8988T (cell line): Measurements from ENCODE around the gene SH3RF2.
"Not testable (repeated sequence)": the region's sequence is repeated elsewhere in the genome, so short reads cannot be mapped to it uniquely, and the experiment has no call there.

ENCODE experiments used
- DNase-seq: peaks from one replicate; pipeline ENCODE4 v3.0.0; 2011

The SH3RF2 gene

DNA sequence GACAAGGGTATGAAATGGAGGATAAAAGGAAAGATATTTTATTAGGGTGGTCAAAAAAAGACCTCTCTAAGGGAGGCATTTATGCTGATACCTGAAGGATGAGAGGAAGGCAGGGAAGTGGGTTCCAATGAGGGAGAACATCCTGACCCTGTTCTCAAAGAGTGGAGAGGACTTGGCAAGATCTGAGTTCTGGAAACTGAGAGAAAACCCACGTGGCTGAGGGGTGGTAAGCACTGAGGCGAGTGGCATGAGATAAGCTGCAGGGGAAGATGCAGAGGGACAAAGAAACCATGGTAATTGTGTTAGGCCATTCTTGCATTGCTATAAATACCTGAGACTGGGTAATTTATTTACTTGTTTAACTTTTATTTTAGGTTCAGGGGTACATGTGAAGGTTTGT lies 16.8 kb downstream of the SH3RF2 start:
- no peak for DNase-seq

DNA sequence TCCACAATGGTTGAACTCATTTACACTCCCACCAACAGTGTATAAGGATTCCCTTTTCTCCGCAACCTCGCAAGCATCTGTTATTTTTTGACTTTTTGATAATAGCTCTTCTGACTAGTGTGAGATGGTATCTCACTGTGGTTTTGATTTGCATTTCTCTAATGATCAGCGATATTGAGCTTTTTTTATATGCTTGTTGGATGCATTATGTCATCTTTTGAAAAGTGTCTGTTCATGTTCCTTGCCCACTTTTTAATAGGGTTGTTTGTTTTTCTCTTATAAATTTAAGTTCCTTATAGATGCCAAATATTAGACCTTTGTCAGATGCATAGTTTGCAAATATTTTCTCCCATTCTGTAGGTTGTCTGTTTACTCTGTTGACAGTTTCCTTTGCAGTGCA lies 17.8 kb downstream of the SH3RF2 start:
- DNase-seq: not testable (repeated sequence)

- no peak for DNase-seq
These were observed 21.0 kb downstream of the SH3RF2 start for GRCh38 chr5:145957388-145957787.

DNA sequence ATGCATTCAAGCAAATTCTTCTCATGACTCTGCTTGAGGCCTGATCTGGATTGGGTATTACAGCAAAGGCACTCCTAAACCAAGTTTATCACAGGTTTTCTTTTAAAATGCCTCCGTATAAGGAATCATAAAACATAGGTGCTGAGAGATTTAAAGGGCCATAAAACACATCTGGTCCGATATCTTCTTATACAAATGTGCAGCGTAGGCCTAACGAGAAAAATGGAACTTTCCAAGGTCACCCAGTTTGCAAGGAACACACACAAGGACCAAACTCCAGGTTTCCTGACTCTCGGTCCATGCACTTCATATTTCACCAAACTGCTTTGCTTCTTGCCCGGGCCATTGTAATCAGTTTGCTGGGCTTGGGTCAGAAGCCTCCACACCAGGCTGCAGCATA lies 22.1 kb downstream of the SH3RF2 start:
- DNase-seq: no peak

GRCh38 chr5:145960166-145960565 lies 23.8 kb downstream of the SH3RF2 start:
- no peak for DNase-seq

DNA sequence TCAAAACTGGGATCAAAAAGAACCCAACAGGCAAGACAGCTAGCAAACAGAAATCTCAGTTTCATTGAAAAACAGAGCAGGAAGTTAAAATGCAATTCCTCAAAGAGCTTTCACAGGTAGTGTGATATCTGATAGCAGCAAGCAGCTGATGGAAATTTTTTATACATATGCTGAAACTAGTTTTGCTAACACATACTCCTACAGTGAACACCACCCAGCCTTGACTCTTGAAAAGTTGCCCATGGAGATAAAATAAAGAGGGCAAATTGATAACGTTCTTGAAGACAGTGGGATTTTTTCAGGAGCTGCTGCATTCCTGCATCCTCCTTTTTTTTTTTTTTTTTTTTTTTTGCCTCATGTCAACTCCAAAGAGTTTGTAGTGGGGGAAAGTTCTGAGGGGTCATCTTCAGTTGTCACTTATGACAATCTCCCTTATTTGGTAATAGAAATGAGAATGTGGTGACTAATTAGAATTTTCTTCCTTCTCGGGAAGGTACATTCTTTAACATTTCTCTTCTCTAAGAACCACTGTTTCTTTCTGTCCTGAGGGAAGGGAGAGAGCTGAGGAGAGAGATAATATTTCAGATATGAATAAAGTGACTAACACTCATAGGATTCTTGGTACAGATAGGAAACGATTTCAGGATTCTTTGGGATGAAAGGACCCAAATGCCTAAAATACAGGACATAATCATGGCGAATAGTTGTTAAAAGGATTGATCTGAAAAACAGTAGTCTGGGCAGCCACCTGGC lies 24.6 kb downstream of the SH3RF2 start:
- DNase-seq: no peak

DNA sequence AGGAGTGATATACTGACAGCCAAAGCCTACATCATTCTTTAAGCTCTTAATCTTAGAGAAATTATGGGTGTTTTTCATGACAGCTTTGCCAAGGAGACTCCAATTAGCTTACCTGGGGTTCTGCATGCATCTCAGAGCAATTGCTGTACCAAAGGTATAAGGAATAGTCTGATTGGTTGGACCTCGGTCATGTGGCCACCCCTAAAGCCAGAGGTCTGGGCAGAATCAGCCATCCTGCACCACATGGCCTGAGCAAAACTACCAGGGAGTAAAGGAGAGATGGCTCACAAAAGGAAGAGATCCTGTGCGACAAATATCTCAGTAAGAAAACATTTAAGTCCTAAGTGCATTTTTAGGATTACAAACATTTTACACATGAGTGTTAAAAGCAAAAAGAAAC lies 25.6 kb downstream of the SH3RF2 start:
- no peak for DNase-seq

DNA sequence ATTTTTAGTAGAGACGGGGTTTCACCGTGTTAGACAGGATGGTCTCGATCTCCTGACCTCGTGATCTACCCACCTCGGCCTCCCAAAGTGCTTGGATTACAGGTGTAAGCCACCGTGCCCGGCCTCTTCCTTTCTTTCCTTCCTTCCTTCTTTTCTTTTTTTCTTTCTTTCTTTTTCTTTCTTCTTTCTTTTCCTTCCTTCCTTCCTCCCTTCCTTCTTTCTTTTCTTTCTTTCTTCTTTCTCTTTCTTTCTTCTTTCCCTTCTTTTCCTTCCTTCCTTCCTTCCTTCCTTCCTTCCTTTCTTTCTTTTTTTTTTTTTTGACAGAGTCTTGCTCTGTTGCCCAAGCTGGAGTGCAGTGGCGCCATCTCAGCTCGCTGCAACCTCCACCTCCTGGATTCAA lies 27.6 kb downstream of the SH3RF2 start:
- not testable (repeated sequence) for DNase-seq

DNA sequence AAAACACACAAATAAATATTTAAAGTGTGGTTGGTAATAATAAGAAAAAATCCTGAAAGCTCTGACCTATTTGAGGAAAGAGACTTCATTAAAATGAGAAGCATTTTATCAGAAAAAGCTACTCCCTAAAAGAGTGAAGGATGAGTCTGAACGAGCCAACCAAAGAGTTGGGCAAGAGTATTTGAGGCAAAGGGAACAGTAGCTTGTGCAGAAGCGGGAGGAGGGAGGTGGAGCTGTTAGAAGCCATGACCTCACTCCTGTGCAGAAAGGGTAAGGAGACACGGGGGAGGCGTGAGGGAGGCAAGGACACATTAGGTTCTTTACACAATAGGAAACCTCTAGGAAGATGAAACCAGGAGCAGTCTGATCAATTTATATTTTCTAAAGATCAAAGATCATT lies 29.4 kb downstream of the SH3RF2 start:
- DNase-seq: no peak

- no peak for DNase-seq
These were observed 30.9 kb downstream of the SH3RF2 start for GRCh38 chr5:145967296-145967695.

DNA sequence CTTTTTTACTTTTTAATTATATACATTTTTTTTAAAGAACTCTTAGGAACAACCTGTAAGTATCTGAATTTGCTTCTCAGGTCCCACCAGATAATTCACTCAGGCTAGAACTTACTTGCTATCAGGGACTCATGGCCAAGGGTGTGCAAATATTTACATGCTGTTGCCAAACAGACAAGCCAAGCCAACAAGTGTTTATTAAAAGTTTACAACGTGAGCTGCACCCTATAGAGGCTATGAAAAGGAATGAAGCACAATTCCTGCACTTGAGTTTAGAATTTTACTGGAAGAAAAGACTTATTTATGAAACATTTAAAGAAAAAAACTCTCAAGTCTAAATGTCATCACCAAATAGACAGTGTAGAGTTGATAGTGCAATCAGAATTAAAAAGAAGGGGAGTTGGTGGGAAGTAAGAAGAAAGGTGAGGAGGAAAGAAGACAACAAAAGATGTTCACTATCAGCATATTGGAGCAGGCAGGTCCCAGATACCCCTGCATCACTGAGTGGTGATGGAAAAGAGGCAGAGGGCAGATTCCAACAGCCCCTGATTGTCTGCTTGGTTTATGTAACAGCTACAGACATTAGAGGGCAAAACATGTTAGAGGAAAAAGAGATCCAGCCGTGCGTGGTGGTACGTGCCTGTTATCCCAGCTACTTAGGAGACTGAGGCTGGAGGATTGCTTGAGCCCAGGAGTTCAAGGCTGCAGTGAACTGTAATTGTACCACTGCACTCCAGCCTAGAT lies 32.8 kb downstream of the SH3RF2 start:
- no peak for DNase-seq

DNA sequence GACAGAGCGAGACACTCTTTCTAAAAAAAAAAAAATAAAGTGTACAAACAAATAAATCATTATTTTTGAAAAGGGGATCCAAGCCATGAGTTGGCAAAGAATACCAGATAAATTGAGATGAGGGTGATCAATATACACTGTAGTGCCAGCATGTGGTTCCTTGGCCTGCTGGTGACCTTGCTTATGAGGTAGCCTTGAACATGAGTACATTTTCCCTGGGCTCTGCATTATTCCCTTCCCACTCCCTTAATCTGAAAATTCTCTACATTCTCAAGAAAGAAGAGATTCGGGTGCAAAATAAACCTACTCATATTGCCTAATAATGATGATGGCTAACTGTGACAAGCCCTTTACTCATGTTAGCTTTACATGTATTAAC lies 33.3 kb downstream of the SH3RF2 start:
- DNase-seq: no peak

- no peak for DNase-seq
These were observed 34.7 kb downstream of the SH3RF2 start for GRCh38 chr5:145971108-145971507.

DNA sequence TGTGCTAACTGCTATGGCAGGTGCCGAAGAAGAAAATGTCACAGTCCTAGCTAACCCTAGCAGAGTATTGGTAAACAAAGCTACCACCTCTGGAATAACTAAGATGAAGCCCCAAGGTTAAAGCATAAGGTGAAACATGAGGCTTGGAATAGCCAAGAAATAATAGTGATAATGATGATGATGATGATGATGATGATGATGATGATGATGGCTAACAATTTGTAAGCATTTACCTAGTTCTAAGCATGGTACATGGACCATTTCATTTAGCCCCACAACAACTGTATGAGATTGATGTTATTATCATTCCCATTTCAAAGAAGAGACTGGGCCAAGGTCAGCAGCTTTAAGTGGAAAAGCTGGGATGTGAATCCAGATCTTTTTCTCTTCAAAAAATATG lies 35.3 kb downstream of the SH3RF2 start:
- DNase-seq: no peak

GRCh38 chr5:145975001-145975360 lies 38.6 kb downstream of the SH3RF2 start:
- no peak for DNase-seq

GRCh38 chr5:145975361-145976066 lies 39.1 kb downstream of the SH3RF2 start:
- DNase-seq: no peak

GRCh38 chr5:145976431-145977155 lies 40.2 kb downstream of the SH3RF2 start:
- DNase-seq: no peak

GRCh38 chr5:145978171-145978570 lies 41.8 kb downstream of the SH3RF2 start:
- DNase-seq: no peak

- DNase-seq: no peak
These were observed 42.3 kb downstream of the SH3RF2 start for GRCh38 chr5:145978708-145979107.

DNA sequence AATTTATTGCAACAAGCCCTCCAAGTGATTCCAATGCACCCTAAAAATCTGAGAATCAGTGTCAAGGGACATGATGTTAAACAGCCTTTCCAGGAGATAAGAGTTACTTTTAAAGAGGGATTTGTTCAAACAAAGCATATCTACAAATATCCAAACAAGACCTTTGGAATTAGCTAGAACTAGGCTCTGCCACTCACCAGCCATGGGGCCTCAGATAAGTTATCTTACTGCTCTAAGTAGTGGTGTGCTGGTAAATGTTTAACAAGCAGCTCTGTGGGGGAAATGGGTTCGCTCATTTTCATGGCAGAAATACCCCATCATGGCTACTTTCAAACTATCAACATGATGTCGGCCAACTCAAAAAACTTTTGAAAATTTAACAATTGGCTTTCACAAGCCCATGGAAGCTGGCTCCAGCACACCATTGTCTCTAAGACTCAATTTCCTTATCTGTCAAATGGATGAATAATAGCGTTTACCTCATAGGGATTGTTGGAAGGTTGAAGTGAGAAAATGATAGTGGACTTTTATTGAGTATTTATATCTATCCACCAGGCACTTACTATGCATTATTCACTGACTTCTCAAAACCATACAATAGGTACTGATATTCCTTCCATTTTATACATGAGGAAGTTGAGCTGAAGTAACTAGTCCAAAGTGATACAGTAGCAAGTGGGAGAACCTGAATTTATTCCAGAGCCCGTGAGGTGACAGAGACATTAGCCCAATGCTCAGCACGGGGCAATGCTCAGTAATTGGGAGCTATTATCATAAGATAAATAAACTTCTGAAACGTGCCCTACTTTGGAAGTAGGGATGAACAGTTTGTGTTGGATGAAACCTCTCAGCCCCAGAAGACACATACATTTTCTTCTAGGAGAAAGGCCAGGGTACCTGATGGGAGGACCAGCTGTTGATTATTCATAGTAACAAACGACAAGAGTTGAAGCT lies 43.2 kb downstream of the SH3RF2 start:
- no peak for DNase-seq

- no peak for DNase-seq
These were observed 43.9 kb downstream of the SH3RF2 start for GRCh38 chr5:145980259-145980658.

DNA sequence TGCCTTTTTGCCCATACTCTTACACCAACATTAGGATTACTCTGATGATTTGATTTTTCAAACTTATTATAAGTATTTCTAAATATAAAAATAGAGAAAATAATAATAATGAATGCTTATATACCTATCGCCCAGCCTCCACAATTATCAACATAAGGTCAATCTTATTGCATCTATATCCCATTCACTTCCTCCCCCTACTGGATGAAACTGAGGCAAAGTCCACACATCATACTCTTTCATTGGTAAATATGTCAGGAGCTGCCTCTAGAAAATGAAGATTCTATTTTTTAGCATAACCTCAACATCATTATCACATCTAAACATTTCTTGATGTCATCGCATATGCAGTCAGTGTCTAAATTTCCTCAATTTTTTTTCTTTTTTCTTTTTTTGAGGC lies 44.3 kb downstream of the SH3RF2 start:
- DNase-seq: no peak
